HFF-Myc (cell line): ENCODE measurements around the gene USP10.
A peak's percentile ranks its signal among the peaks of the same experiment; 100 is the strongest.
"Not testable (repeated sequence)": the region's sequence is repeated elsewhere in the genome, so short reads cannot be mapped to it uniquely, and the experiment has no call there.

ENCODE experiments used
- DNase-seq: peaks from one replicate; pipeline ENCODE4 v3.0.0-alpha.2; 2011; ENCODE audit warnings: low read depth; ENCODE audit errors: extremely low read depth
- H3K4me3 ChIP-seq: replicated peaks from 2 replicates; pipeline ENCODE4 v1.5.1; 2011; ENCODE audit warnings: low read depth, mild to moderate bottlenecking, control low read depth, low read length
- TF ChIP-seq, protein P1 (sequence below): IDR thresholded peaks from 2 replicates; pipeline ENCODE4 v1.5.1; 2012; ENCODE audit warnings: mild to moderate bottlenecking, low read depth, low read length, control low read depth; ENCODE audit errors: missing control alignments

Gene USP10

DNA sequence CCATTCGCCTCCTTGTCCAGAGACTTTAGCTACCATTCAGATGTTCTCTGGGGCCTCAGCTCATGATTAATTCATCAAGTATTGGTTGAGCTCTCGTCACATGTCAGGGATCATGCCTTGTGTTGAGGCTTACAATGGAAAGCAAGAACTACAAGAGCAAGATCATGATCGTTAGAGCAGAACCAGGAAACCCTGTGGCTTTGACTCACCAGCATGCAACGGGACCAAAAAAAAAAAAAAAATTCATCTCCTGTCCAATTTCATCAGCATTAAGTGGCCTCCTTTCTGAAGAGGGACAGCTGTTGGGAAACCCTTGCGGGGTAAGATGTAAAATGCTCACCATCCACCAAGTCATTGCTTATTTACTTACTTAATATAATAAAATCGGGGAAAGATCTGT, 12.1 kb upstream of the USP10 start:
- no peak for DNase-seq
- TF ChIP-seq, protein P1, sequence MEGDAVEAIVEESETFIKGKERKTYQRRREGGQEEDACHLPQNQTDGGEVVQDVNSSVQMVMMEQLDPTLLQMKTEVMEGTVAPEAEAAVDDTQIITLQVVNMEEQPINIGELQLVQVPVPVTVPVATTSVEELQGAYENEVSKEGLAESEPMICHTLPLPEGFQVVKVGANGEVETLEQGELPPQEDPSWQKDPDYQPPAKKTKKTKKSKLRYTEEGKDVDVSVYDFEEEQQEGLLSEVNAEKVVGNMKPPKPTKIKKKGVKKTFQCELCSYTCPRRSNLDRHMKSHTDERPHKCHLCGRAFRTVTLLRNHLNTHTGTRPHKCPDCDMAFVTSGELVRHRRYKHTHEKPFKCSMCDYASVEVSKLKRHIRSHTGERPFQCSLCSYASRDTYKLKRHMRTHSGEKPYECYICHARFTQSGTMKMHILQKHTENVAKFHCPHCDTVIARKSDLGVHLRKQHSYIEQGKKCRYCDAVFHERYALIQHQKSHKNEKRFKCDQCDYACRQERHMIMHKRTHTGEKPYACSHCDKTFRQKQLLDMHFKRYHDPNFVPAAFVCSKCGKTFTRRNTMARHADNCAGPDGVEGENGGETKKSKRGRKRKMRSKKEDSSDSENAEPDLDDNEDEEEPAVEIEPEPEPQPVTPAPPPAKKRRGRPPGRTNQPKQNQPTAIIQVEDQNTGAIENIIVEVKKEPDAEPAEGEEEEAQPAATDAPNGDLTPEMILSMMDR, result no peak

DNA sequence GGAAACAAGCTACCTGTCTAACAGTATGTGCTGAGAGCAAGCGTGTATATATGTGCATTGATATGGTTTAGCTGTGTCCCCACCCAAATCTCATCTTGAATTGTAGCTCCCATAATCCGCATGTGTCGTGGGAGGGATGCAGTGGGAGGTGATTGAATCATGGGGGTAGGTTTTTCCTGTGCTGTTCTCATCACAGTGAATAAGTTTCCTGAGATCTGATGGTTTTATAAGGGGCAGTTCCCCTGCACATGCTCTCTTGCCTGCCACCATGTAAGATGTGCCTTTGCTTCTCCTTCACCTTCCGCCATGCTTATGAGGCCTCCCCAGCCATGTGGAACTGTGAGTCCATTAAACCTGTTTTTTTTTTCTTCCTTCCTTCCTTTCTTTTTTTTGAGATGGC, 11.6 kb upstream of the USP10 start:
- DNase-seq, H3K4me3 ChIP-seq: not testable (repeated sequence)

More for the DNA sequence above, 12.1 kb upstream of the USP10 start:
- H3K4me3 ChIP-seq, result no peak overlapping the region

DNA sequence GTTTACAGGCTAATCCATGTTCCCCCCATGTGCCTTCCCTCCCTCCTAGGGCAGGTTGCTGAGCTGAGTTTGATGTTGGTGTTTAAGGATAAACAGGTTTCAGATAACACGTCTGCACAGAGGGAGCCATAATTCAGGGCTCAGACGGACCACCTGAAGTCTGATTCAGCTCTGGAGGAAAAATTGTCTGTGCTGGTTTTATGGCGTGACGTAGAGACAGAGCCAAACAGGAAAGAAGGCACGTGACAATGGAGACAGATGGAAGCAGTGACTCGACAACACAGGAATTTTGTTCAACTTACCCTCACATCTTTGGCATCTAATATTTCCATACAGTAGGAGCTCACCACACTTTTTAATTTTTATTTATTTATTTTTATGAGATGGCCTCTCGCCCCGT, 10.7 kb upstream of the USP10 start:
- DNase-seq, result peak; percentile 90
- TF ChIP-seq, protein P1, result no peak

DNA sequence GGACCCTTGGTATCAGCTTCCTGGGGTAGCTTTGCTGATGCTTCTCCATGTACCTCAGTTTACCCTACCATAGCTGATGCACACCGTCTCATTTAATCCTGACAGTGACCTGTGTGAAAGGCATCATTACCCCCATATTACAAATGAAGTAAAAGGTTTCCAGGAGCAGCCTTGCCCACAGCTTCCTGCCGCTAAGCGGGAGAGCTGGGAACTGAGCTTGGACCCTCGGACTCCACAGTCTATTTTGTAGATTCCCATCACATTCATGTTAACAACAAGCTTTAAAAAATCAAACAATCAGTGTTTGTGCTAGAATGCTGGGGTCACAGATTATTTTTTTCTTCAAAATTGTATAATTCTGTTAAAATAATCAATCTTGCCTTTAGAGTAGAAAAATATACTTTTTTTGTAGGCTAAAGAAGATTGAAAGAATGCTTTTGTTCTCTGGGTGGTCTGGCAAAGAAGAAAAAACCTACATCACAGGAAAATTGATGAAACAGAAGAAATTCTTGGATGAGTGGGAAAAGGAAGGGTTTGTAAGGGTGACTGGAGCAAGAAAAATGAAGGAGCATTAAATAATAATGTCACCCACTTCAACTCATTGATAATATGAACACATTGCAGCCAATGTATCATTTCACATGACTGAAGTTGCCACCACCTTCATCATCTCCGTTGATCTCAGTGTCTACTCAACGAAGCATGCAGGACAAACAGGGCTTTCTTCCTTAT, 9.5 kb upstream of the USP10 start:
- no peak overlapping the region for H3K4me3 ChIP-seq
- no peak for DNase-seq
- TF ChIP-seq, protein P1, result no peak

More for the DNA sequence above, 10.7 kb upstream of the USP10 start:
- H3K4me3 ChIP-seq, result no peak overlapping the region

DNA sequence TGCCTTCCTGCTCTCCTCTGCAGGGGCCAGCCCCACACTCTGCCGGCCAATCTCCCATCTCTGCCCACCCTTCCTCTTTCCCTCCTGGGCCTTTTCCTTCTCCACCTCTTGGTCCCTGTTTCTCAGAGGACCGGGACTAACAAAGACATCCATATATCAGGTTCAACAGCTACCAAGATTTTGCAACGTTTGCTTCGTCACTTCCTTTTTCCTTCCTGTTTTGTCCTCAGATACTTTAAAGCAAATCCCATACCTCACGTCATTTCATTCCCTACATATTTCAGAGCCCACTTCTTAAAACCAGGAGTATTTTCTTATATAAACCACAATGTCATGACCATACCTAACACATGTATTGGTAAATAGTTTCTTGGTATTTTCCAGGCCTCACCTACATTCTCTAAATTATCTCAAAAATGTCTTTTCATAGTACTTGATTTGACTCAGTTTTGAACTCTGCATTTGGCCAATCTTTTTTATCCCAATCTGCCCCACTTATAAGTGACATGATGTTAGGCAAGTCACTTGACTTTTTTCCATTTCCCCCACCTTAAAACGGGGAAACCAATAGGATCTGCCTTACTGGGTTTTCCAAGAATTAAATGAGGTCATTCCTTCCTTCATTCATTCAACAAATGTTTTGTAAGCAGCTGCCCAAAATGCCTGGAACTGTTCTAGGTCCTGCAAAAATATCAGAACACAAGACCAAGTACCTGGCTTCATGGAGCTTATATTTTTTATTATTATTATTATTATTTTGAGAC, 7.2 kb upstream of the USP10 start:
- H3K4me3 ChIP-seq, result no peak overlapping the region
- DNase-seq, result no peak
- TF ChIP-seq, protein P1, result no peak

DNA sequence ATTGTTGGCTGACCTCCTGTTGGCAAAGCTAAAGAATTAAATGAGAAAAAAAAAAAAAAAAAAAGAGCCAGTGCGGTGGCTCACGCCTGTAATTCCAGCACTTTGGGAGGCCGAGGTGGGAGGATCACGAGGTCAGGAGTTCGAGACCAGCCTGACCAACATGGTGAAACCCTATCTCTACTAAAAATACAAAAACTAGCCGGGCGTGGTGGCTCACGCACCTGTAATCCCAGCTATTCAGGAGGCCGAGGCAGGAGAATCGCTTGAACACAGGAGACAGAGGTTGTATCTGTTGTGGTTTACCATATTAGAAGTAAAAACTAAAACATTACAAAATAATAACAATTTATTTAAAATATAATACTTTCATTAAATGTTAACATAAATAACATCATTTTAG, 5.9 kb upstream of the USP10 start:
- DNase-seq, H3K4me3 ChIP-seq: not testable (repeated sequence)

DNA sequence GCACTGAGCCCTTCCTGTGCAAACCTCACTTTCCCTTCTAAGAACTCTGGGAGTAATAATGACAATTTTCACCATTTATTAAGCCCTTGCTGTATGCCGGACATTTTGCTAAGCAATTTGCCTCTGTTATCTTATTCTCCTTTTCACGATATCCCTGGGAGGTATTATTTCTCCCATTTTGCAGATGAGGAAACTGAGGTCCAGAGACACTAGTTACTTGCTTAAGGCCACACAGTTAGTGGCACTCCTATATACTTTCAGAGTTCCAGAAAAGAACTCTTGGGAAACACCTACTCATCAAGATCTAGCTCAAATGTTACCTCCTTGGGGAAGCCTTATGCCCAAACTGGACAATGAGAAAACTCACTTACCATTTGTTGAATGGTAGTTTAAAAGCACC, 4.8 kb upstream of the USP10 start:
- DNase-seq, result no peak
- TF ChIP-seq, protein P1, result no peak
- no peak overlapping the region for H3K4me3 ChIP-seq

DNA sequence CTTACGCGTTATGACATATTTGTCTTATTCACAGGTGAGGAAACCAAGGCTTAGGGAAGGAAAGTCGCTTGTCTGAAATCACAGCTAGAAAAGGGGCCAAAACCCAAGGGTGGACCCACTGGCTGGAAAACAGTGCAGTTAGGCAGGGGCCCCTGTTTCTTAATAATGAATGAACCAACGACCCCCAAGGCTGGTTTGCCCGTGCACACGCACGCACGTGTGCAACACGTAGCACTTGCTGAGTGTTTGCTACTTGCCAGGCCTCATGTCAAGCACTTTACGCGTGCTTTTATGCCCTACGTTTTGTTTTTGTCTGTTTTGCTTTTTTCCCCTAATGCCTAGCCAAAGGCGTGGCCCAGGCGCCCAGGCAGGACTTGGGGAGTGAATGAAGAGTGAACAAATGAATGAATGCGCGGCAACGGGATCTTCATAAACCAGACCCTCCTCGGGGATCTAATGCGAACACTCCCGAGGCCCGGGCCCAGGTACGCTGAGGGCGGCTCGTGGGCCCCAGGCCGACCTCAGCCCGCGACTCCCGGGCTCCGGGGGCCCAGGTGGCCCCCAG, 571 bp upstream of the USP10 start:
- no peak for DNase-seq
- TF ChIP-seq, protein P1, result no peak
- H3K4me3 ChIP-seq, result peak overlapping the region; percentile 83
